Stomach smooth muscle (tissue), 2 donors: Measurements from ENCODE around the gene CDC14A.
"Not testable (repeated sequence)": the region's sequence is repeated elsewhere in the genome, so short reads cannot be mapped to it uniquely, and the experiment has no call there.

Source experiments
- H3K27ac ChIP-seq: one replicate; pipeline ENCODE4 v1.7.0; 2013; ENCODE audit warnings: mild to moderate bottlenecking, low read length, inconsistent platforms
- H3K27me3 ChIP-seq, 2 donors: one replicate each; pipeline ENCODE4 v1.7.0; 2013; ENCODE audit warnings: low read length in 2 of 2; ENCODE audit not compliant: insufficient read depth in 2 of 2, control insufficient read depth in 1 of 2
- H3K36me3 ChIP-seq, 2 donors: one replicate each; pipeline ENCODE4 v1.7.0; 2013; ENCODE audit warnings: low read length in 2 of 2; ENCODE audit not compliant: control insufficient read depth in 2 of 2, insufficient read depth in 2 of 2
- H3K4me1 ChIP-seq: one replicate; pipeline ENCODE4 v1.7.0; 2013; ENCODE audit warnings: low read length; ENCODE audit not compliant: control insufficient read depth, insufficient read depth
- H3K4me3 ChIP-seq, 2 donors: one replicate each; pipeline ENCODE4 v1.7.0; 2013; ENCODE audit warnings: low read length in 2 of 2
- H3K9ac ChIP-seq, 2 donors: one replicate each; pipeline ENCODE4 v1.7.0; 2013; ENCODE audit warnings: low read length in 2 of 2, mild to moderate bottlenecking in 1 of 2
- H3K9me3 ChIP-seq, 2 donors: one replicate each; pipeline ENCODE4 v1.7.0; 2013; ENCODE audit warnings: low read length in 2 of 2; ENCODE audit not compliant: control insufficient read depth in 2 of 2
- donor health status: healthy.
- donor health status: Pancreatic carcinoma.

CDC14A gene

DNA sequence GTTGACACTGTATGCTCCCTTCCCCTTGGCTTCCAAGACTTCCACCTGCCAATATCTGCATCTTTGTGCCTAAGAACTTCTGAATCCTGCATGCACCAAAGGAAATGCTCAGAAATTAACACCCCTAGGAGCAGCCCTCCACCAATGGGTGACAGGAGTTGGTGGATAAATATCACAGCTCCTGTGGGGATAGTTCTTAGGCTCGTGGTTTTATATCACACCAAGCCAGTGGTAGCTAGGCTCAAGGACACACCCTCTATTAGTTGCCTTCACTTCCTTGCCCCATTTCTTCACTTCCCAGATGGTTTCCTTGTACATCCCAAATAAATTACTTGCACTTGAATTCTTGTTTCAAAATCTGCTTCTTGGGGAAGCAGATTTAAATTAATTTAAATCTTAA is 16.9 kb upstream of the CDC14A start:
- H3K4me1 ChIP-seq, result no peaks in the 10 kb centered on the region
- H3K9me3 ChIP-seq, result no peaks in the 10 kb centered on the region
- no peaks in the 10 kb centered on the region for H3K36me3 ChIP-seq
- H3K27ac ChIP-seq, result no peak overlapping the region
- no peak overlapping the region for H3K9ac ChIP-seq
- H3K27me3 ChIP-seq, result no peaks in the 10 kb centered on the region
- H3K4me3 ChIP-seq, result no peak overlapping the region

DNA sequence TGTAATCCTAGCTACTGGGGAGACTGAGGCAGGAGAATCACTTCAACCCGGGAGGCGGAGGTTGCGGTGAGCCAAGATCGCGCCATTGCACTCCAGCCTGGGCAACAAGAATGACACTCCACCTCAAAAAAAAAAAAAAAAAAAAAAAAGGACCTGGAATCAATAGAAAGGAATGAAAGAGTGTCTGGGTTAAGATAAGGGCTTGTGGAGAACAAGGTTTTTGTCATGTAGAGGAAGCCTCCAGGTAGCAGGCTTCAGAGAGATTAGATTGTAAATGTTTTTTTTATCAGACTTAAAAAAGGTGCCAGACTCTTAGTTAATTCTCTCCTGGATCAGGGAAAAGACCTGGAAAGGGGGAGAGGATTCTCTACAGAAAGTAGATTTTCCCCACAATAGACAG is 14.4 kb upstream of the CDC14A start:
- H3K4me1 ChIP-seq, H3K4me3 ChIP-seq, H3K27ac ChIP-seq, H3K36me3 ChIP-seq, H3K9ac ChIP-seq, H3K27me3 ChIP-seq, H3K9me3 ChIP-seq: not testable (repeated sequence)

DNA sequence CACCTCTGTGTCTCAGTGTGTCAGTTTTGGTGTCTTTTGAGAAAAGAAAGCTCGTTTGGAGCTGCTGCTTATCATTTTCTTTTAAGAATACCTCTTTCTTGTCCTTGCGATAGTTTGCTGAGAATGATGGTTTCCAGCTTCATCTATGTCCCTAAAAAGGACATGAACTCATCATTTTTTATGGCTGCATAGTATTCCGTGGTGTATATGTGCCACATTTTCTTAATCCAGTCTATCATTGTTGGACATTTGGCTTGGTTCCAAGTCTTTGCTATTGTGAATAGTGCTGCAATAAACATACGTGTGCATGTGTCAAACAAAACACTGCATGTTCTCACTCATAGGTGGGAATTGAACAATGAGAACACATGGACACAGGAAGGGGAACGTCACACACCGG is 12.6 kb upstream of the CDC14A start:
- not testable (repeated sequence) for H3K9ac ChIP-seq, H3K36me3 ChIP-seq, H3K9me3 ChIP-seq, H3K27me3 ChIP-seq, H3K4me1 ChIP-seq, H3K27ac ChIP-seq, H3K4me3 ChIP-seq

- Histone ChIP-seq H3K4me1 (no peaks in the 10 kb centered on the region), H3K27me3 (no peaks in the 10 kb centered on the region), H3K36me3 (no peaks in the 10 kb centered on the region), H3K4me3 (no peak overlapping the region), H3K9ac (no peak overlapping the region), H3K9me3 (no peaks in the 10 kb centered on the region), H3K27ac (no peak overlapping the region)
Observed at GRCh38 chr1:100340494-100340893, 11.8 kb upstream of the CDC14A start.

GRCh38 chr1:100342348-100342747 is 10.0 kb upstream of the CDC14A start:
- H3K27me3 ChIP-seq, result no peaks in the 10 kb centered on the region
- no peak overlapping the region for H3K4me3 ChIP-seq
- no peak overlapping the region for H3K27ac ChIP-seq
- no peaks in the 10 kb centered on the region for H3K4me1 ChIP-seq
- H3K36me3 ChIP-seq, result no peaks in the 10 kb centered on the region
- no peaks in the 10 kb centered on the region for H3K9me3 ChIP-seq
- H3K9ac ChIP-seq, result no peak overlapping the region

GRCh38 chr1:100343897-100344296 is 8.4 kb upstream of the CDC14A start:
- Histone ChIP-seq H3K27ac (no peak overlapping the region), H3K27me3 (no peaks in the 10 kb centered on the region), H3K4me3 (no peak overlapping the region), H3K9me3 (no peaks in the 10 kb centered on the region), H3K9ac (no peak overlapping the region), H3K4me1 (no peaks in the 10 kb centered on the region), H3K36me3 (no peaks in the 10 kb centered on the region)

- Histone ChIP-seq H3K9me3 (no peaks in the 10 kb centered on the region), H3K4me3 (no peak overlapping the region), H3K36me3 (no peaks in the 10 kb centered on the region), H3K9ac (no peak overlapping the region), H3K27me3 (no peaks in the 10 kb centered on the region), H3K4me1 (no peaks in the 10 kb centered on the region), H3K27ac (no peak overlapping the region)
Observed at GRCh38 chr1:100344774-100345173, 7.5 kb upstream of the CDC14A start.

- Histone ChIP-seq H3K4me1 (peaks cover 3% of the 10 kb centered on the region), H3K27ac (no peak overlapping the region), H3K27me3 (no peaks in the 10 kb centered on the region), H3K4me3 (no peak overlapping the region), H3K9me3 (no peaks in the 10 kb centered on the region), H3K36me3 (no peaks in the 10 kb centered on the region), H3K9ac (no peak overlapping the region)
Observed at GRCh38 chr1:100346387-100346786, 5.9 kb upstream of the CDC14A start.

- no peak overlapping the region for H3K27ac ChIP-seq
Observed at GRCh38 chr1:100347009-100347966, 5.0 kb upstream of the CDC14A start.

DNA sequence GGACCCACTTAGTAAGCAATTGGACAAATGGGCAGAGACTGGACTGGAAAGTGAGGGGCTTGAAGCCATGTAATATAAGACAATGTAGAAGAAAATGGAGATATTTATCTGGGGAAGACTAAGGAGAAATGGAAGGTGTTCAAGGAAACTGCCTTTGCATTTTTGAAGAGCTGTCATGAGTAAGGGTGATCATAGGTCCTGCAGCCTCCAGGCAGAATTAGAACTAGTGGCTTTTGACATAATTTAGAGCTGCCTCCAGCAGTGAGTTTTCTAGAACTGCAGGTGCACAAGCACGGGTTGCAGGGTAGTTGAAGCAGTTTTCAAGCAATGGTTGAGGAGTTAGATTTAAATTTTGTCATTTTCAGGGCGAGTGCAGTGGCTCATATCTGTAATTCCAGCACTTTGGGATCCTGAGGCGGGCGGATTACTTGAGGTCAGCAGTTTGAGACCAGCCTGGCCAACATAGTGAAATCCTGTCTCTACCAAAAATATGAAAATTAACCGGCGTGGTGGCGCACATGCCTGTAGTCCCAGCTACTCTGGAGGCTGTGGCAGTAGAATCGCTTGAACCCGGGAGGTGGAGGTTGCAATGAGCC is 3.7 kb upstream of the CDC14A start:
- H3K27ac ChIP-seq, result no peak overlapping the region

More at GRCh38 chr1:100347009-100347966, 5.0 kb upstream of the CDC14A start:
- Histone ChIP-seq H3K4me3 (no peak overlapping the region), H3K9me3 (no peaks in the 10 kb centered on the region), H3K27me3 (no peaks in the 10 kb centered on the region), H3K9ac (no peak overlapping the region), H3K36me3 (no peaks in the 10 kb centered on the region), H3K4me1 (peaks cover 6% of the 10 kb centered on the region)

DNA sequence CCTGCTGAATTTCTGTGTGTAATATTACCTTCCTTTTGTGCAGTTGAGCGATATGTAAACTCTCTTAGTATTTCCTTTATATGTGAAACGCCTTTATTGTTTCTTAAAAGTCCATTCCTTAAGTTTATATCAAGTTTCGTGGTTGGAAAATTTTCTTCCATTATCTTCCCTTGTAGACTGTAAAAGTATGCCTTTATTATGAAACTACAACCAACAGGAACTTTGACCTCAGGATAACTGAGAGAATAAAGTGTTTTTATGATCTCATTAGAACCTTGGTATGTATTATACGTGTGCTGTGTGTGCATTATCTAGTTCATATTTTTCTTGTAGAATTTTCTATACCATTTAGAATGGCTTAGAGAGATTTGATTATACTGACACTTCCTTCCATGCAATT is 3.1 kb upstream of the CDC14A start:
- Histone ChIP-seq H3K36me3 (no peaks in the 10 kb centered on the region), H3K9me3 (no peaks in the 10 kb centered on the region), H3K4me1 (peaks cover 16% of the 10 kb centered on the region), H3K9ac (no peak overlapping the region), H3K27ac (no peak overlapping the region), H3K4me3 (no peak overlapping the region), H3K27me3 (no peaks in the 10 kb centered on the region)

More for the DNA sequence above, 3.7 kb upstream of the CDC14A start:
- no peaks in the 10 kb centered on the region for H3K27me3 ChIP-seq
- no peak overlapping the region for H3K9ac ChIP-seq
- H3K36me3 ChIP-seq, result no peaks in the 10 kb centered on the region
- H3K4me1 ChIP-seq, result peaks cover 12% of the 10 kb centered on the region
- H3K4me3 ChIP-seq, result no peak overlapping the region
- no peaks in the 10 kb centered on the region for H3K9me3 ChIP-seq
